ENCODE data around the gene ZC3H13. TPM values are rescaled to one million over a fixed set of nuclear protein-coding genes. Genes with fewer than 3 reads are reported as not detected.

The ZC3H13 gene
- total RNA-seq, 4 donors from 2014 or later = 33.6 to 47.8 (median 36.4) TPM

DNA sequence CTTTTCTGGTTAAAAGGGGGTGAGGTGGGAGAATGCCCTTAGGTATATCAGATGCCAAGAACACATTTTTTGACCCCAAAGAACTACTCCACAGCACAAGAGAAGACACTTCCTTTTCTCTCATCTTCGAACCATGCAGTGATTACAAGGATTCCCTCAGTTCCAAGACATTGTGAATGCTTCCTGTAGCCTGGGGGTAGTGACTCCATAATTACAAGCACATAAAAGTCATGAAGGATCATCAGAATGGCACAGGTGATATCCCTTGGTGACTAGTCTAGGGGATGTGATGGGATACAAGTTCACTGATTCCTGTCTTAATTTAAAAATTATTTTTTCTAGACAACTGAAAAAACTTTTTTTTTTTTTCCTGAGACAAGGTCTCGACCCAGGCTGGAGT, 78.0 kb downstream of the ZC3H13 start:
- Histone ChIP-seq H3K9me3 (no peaks in the 10 kb centered on the region), H3K4me1 (no peaks in the 10 kb centered on the region), H3K27ac (replicated peaks in 1 of 4) (no peak overlapping the region), H3K4me3 (no peak overlapping the region), H3K36me3 (peaks cover 29 to 85% (median 54%) of the 10 kb centered on the region in 4 donors), H3K27me3 (no peaks in the 10 kb centered on the region)
- DNase-seq (ENCODE audit: extremely low spot score) = no peak
- intact Hi-C loops (cut with DNase I) = no loop called here
- WGBS = 85% methylated on average over 2 of the region's 2 CpGs
- TF ChIP-seq POLR2A (IDR thresholded peaks at IDR 0.05; ENCODE audit: low read depth) (no peak), POLR2AphosphoS5 (IDR thresholded peaks at IDR 0.05) (no peak), EP300 (IDR thresholded peaks at IDR 0.05) (no peak)
- TF ChIP-seq, protein P1, sequence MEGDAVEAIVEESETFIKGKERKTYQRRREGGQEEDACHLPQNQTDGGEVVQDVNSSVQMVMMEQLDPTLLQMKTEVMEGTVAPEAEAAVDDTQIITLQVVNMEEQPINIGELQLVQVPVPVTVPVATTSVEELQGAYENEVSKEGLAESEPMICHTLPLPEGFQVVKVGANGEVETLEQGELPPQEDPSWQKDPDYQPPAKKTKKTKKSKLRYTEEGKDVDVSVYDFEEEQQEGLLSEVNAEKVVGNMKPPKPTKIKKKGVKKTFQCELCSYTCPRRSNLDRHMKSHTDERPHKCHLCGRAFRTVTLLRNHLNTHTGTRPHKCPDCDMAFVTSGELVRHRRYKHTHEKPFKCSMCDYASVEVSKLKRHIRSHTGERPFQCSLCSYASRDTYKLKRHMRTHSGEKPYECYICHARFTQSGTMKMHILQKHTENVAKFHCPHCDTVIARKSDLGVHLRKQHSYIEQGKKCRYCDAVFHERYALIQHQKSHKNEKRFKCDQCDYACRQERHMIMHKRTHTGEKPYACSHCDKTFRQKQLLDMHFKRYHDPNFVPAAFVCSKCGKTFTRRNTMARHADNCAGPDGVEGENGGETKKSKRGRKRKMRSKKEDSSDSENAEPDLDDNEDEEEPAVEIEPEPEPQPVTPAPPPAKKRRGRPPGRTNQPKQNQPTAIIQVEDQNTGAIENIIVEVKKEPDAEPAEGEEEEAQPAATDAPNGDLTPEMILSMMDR (IDR thresholded peaks at IDR 0.05) = no peak

DNA sequence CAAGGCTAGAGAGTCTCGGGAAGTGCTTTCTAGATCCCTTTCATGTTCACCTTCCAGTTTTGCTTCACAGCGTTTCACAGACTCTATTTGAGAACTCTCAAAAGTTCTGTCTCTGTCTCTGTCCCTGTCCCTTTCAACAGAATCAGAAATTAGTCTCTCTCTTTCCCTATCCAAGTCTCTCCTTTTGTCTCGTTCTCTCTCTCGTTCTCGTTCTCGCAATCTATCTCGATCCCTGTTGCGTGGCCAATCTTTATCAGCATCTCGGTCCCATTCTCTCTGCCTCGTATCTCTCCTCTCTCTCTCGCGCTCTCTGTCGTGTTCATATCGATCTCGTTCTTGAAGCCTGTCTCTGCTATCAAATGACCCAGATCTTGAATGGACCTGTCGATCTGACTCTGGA, 85.0 kb downstream of the ZC3H13 start:
- no peak for DNase-seq (ENCODE audit: extremely low spot score)
- no peaks in the 10 kb centered on the region for H3K9me3 ChIP-seq
- 94% methylated on average over 16 of the region's 16 CpGs for WGBS
- H3K36me3 ChIP-seq = peaks cover 37 to 97% (median 70%) of the 10 kb centered on the region in 4 donors
- H3K4me3 ChIP-seq = no peak overlapping the region
- H3K27me3 ChIP-seq = no peaks in the 10 kb centered on the region
- H3K27ac ChIP-seq (replicated peaks in 1 of 4) = no peak overlapping the region
- TF ChIP-seq POLR2A (IDR thresholded peaks at IDR 0.05; ENCODE audit: low read depth) (no peak), EP300 (IDR thresholded peaks at IDR 0.05) (no peak), POLR2AphosphoS5 (IDR thresholded peaks at IDR 0.05) (no peak)
- intact Hi-C loops (cut with DNase I) = no loop called here
- H3K4me1 ChIP-seq = no peaks in the 10 kb centered on the region

DNA sequence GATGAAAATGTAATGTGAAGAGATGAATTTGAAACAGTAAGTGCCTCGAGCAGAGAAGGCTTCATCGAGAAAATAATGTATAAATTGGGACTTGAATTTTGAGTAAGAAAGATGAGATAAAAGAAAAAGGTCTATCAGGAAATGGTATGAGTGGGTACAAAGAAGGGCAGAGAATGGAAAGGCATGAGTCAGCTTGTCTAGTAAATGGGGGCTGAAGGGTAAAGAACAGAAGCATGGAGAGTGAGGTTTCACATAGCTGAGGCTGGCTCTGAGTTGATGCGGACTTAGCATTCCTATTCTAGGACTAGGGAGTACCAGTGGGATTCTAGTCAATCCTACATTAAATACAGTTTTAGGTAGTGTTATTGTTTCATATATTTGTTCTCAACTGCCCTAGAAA, 85.8 kb downstream of the ZC3H13 start:
- Histone ChIP-seq H3K4me3 (no peak overlapping the region), H3K27me3 (no peaks in the 10 kb centered on the region), H3K36me3 (peaks cover 37 to 96% (median 64%) of the 10 kb centered on the region in 4 donors), H3K4me1 (no peaks in the 10 kb centered on the region), H3K9me3 (no peaks in the 10 kb centered on the region), H3K27ac (replicated peaks in 1 of 4) (no peak overlapping the region)
- WGBS = 94% methylated on average over 3 of the region's 3 CpGs
- no peak for TF ChIP-seq EP300 (IDR thresholded peaks at IDR 0.05)
- no peak for TF ChIP-seq POLR2A (IDR thresholded peaks at IDR 0.05; ENCODE audit: low read depth)
- no peak for TF ChIP-seq POLR2AphosphoS5 (IDR thresholded peaks at IDR 0.05)
- TF ChIP-seq, protein P1 (IDR thresholded peaks at IDR 0.05) = no peak
- no peak for DNase-seq (ENCODE audit: extremely low spot score)
- intact Hi-C loops (cut with DNase I) = no loop called here

DNA sequence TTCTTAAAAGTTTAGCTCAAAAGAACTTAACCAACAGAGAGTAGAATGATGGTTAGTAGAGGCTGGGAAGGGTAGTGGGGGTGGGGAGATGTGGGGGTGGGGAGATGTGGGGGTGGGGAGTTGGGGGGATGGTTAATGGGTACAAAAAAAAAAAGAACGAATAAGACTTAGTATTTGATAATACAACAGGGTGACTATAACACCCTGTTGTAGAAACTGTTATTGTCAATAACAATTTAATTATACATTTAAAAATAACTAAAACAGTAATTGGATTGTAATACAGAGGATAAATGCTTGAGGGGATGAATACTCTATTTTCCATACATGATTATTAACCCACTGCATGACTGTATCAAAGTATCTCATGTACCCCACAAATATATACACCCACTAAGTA, 91.1 kb downstream of the ZC3H13 start:
- WGBS = 84% methylated on average over 1 of the region's 1 CpG
- intact Hi-C loops (cut with DNase I) = no loop called here
- no peaks in the 10 kb centered on the region for H3K27me3 ChIP-seq
- H3K4me3 ChIP-seq = no peak overlapping the region
- TF ChIP-seq POLR2A (IDR thresholded peaks at IDR 0.05; ENCODE audit: low read depth) = no peak
- TF ChIP-seq POLR2AphosphoS5 (IDR thresholded peaks at IDR 0.05) = no peak
- no peak for TF ChIP-seq EP300 (IDR thresholded peaks at IDR 0.05)
- TF ChIP-seq, protein P1 (IDR thresholded peaks at IDR 0.05) = no peak
- peaks cover 22 to 72% (median 48%) of the 10 kb centered on the region in 4 donors for H3K36me3 ChIP-seq
- no peaks in the 10 kb centered on the region for H3K4me1 ChIP-seq
- no peak for DNase-seq (ENCODE audit: extremely low spot score)
- no peak overlapping the region for H3K27ac ChIP-seq (replicated peaks in 1 of 4)
- no peaks in the 10 kb centered on the region for H3K9me3 ChIP-seq

- Histone ChIP-seq H3K27me3 (no peaks in the 10 kb centered on the region), H3K4me3 (no peak overlapping the region), H3K4me1 (no peaks in the 10 kb centered on the region), H3K36me3 (peaks cover 8 to 55% (median 26%) of the 10 kb centered on the region in 4 donors), H3K27ac (replicated peaks in 1 of 4) (no peak overlapping the region), H3K9me3 (no peaks in the 10 kb centered on the region)
- intact Hi-C loops (cut with DNase I) = no loop called here
- 96% methylated on average over 3 of the region's 3 CpGs for WGBS
- no peak for TF ChIP-seq EP300 (IDR thresholded peaks at IDR 0.05)
- TF ChIP-seq, protein P1 (IDR thresholded peaks at IDR 0.05) = no peak
- TF ChIP-seq POLR2A (IDR thresholded peaks at IDR 0.05; ENCODE audit: low read depth) = no peak
- TF ChIP-seq POLR2AphosphoS5 (IDR thresholded peaks at IDR 0.05) = no peak
- DNase-seq (ENCODE audit: extremely low spot score) = no peak
Measured at GRCh38 chr13:45954836-45955800, 97.4 kb downstream of the ZC3H13 start.

Data from esophagus muscularis mucosa (tissue), 4 donors.